A549 treated with CpdA at 1 μM for 4 hours (cell line): ENCODE data around the gene CRELD1. TPM values are rescaled to one million over a fixed set of nuclear protein-coding genes. Genes with fewer than 3 reads are reported as not detected.

Source experiments
- total RNA-seq: library from RNA; stranded (reverse); fragments of 200-300 nt; extraction: Qiagen RNA extraction; gene quantifications from 5 replicates; pipeline ENCODE4 v1.2.3, GENCODE V29; 2022; ENCODE audit warnings: low read depth

CRELD1 gene
- 10.8 to 13.6 TPM (median 12.8 TPM) in 5 replicates for total RNA-seq

GRCh38 chr3:9933561-9934234, at the start of gene CRELD1:
CRELD1 (plus strand) TSS chr3:9933834; CDS start chr3:9934439, 605 bp downstream.

DNA sequence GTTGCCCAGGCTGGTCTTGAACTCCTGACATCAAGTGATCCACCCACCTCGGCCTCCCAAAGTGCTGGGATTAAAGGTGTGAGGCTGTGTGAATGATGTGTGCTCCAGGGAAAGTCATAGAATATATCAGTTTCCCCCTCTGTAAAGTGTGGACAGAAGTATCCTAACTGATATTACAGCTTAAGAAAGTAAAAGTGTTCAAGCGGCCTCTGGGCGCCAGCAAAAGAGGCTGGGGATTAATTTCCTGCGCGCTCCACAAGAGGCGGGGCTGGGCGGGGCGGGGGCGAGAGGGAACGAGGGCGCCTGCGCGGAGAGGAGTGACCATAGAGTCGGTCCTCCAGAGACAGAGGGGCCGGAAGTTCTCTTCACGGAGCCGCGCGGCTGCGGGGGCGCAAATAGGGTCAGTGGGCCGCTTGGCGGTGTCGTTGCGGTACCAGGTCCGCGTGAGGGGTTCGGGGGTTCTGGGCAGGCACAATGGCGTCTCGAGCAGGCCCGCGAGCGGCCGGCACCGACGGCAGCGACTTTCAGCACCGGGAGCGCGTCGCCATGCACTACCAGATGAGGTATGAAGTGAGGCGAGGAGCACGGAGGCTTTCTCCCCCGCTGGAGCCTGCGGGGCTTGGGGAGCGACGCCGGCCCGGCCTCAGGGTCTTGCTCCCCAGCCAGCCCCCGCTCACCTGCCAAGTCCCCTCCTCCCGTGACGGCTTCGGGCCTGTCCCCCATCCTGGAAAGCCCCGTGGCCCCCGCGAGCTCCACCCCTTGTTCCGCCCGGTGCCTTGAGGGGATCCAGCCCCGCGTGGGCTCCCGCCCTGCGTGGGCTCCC, 43.2 kb upstream of the CRELD1 start, which contains the start of gene JAGN1:
Gene JAGN1, plus strand, starts transcription at position 362 of the 823 bp plus-strand sequence. Its CDS starts 113 bp downstream, at position 475.

GRCh38 chr3:9902372-9903237, 31.0 kb upstream of the CRELD1 start, which contains the start of gene IL17RE:
IL17RE (plus strand) TSS chr3:9902848; CDS start chr3:9902933, 85 bp downstream.

DNA sequence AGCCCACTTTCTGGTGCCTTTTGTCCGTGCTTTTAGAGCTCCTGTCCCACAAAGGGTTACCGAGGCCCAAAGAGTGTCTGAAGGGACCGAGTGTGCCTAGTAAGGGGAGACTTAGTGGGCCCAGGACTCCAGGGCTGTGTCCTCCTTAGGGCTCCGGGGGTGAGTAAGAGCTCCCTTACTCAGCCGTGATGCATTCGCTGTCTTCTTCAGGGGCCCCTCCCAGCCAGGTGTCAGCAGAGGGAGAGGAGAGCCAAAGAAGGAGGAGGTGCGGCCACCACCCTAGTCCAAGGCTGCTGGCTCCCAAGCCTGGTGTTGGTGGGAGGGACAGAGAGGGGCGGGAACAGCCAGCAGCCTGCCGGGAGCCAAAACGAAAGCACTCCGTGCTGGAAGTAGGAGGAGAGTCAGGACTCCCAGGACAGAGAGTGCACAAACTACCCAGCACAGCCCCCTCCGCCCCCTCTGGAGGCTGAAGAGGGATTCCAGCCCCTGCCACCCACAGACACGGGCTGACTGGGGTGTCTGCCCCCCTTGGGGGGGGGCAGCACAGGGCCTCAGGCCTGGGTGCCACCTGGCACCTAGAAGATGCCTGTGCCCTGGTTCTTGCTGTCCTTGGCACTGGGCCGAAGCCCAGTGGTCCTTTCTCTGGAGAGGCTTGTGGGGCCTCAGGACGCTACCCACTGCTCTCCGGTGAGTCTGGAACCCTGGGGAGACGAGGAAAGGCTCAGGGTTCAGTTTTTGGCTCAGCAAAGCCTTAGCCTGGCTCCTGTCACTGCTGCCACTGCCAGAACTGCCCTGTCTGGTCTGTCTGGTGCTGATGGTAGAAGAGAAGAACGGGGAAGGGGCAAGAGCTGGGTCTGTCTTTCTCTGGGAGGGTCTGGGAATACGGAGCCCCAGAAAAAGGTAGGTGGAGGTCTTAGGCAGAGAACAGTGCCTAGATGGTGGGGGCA, 16.6 kb upstream of the CRELD1 start, which contains the start of gene IL17RC:
Gene IL17RC, plus strand, starts transcription at position 365 of the 947 bp plus-strand sequence. Its CDS starts 218 bp downstream, at position 583.

DNA sequence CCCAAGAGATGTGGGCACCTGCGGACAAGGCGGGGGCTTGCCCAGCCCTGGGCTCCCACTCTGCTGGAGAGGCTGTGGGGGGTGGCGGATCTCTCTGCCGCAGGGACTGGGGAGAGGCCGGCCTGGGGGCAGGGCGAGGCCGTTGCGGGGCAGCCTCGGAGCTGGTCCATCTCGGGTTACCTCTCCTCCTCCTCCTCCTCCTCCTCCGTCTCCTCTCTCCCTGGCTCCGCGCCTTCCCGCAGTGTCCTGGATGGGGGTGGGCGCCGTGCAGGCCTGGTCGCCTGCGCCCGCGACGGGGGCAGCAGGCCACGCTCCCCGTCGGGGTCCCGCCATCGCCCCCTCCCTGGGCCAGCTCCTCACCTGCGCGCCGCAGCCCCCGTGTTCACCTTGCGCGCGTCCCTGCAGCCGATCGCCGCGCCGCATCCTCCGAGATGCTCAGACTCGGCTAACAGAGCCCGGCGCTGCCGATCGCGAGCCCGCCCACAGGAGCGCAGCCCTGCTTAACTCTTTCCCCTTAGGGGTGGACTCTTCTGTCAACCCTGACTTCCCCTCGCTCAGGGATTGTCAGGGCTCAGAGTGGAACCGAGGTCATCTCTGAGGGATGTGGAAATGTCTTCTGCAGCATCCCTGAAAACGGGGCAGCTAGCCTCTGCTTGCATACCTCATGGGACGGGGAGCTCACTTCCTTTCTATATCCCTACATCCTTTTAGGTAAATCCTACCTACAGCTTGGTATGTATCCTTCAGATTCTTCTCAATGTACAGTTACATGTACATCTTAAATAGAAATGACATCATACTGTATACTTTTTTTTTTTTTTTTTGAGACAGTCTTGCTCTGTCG, 18.6 kb downstream of the CRELD1 start, which contains the start of gene PRRT3:
Gene PRRT3, minus strand, starts transcription at position 447 of the 844 bp plus-strand sequence. CDS start 2,293 bp downstream, outside the sequence.

Other genes with a start within 250 kb of the CRELD1 start
- 0.13 to 0.41 TPM (median 0.23 TPM) in 4 of 5 replicates, not detected in the other for gene CPNE9, start 230.0 kb upstream of the CRELD1 start, total RNA-seq
- 17.1 to 19.5 TPM (median 18.2 TPM) in 5 replicates for gene BRPF1, start 202.1 kb upstream of the CRELD1 start, total RNA-seq
- 14.5 to 17.6 TPM (median 16.5 TPM) in 5 replicates for gene OGG1, start 183.9 kb upstream of the CRELD1 start, total RNA-seq
- 13.6 to 17.6 TPM (median 16.7 TPM) in 5 replicates for gene CAMK1, start 163.9 kb upstream of the CRELD1 start, total RNA-seq
- gene TADA3, start 141.4 kb upstream of the CRELD1 start, total RNA-seq, result 53.3 to 59.8 TPM (median 58.6 TPM) in 5 replicates
- gene ARPC4, start 140.8 kb upstream of the CRELD1 start, total RNA-seq, result 154 to 256 TPM (median 159 TPM) in 5 replicates
- gene TTLL3, start 123.6 kb upstream of the CRELD1 start, total RNA-seq, result 6.2 to 11.1 TPM (median 7.2 TPM) in 5 replicates
- gene RPUSD3, start 89.8 kb upstream of the CRELD1 start, total RNA-seq, result 34.8 to 48.6 TPM (median 43.3 TPM) in 5 replicates
- 1.6 to 3.0 TPM (median 2.6 TPM) in 5 replicates for gene CIDEC, start 53.6 kb upstream of the CRELD1 start, total RNA-seq
- gene JAGN1, start 43.2 kb upstream of the CRELD1 start, total RNA-seq, result 50.9 to 72.3 TPM (median 67.1 TPM) in 5 replicates
- 0.87 to 1.3 TPM (median 1.0 TPM) in 5 replicates for gene IL17RE, start 31.0 kb upstream of the CRELD1 start, total RNA-seq
- 12.1 to 14.7 TPM (median 13.1 TPM) in 5 replicates for gene IL17RC, start 16.7 kb upstream of the CRELD1 start, total RNA-seq
- gene PRRT3, start 18.6 kb downstream of the CRELD1 start, total RNA-seq, result 0.72 to 1.5 TPM (median 1.4 TPM) in 5 replicates
- gene EMC3, start 53.0 kb downstream of the CRELD1 start, total RNA-seq, result 117 to 135 TPM (median 127 TPM) in 5 replicates
- 17.5 to 26.0 TPM (median 19.9 TPM) in 5 replicates for gene FANCD2, start 92.6 kb downstream of the CRELD1 start, total RNA-seq
- not detected in 5 replicates for gene FANCD2OS, start 174.4 kb downstream of the CRELD1 start, total RNA-seq
- 169 to 187 TPM (median 179 TPM) in 5 replicates for gene BRK1, start 181.8 kb downstream of the CRELD1 start, total RNA-seq
- 31.9 to 33.2 TPM (median 33.0 TPM) in 5 replicates for gene VHL, start 207.9 kb downstream of the CRELD1 start, total RNA-seq
- gene IRAK2, start 231.1 kb downstream of the CRELD1 start, total RNA-seq, result 23.0 to 31.6 TPM (median 25.3 TPM) in 5 replicates